ENCODE results near the gene SNAP91.

The SNAP91 gene

DNA sequence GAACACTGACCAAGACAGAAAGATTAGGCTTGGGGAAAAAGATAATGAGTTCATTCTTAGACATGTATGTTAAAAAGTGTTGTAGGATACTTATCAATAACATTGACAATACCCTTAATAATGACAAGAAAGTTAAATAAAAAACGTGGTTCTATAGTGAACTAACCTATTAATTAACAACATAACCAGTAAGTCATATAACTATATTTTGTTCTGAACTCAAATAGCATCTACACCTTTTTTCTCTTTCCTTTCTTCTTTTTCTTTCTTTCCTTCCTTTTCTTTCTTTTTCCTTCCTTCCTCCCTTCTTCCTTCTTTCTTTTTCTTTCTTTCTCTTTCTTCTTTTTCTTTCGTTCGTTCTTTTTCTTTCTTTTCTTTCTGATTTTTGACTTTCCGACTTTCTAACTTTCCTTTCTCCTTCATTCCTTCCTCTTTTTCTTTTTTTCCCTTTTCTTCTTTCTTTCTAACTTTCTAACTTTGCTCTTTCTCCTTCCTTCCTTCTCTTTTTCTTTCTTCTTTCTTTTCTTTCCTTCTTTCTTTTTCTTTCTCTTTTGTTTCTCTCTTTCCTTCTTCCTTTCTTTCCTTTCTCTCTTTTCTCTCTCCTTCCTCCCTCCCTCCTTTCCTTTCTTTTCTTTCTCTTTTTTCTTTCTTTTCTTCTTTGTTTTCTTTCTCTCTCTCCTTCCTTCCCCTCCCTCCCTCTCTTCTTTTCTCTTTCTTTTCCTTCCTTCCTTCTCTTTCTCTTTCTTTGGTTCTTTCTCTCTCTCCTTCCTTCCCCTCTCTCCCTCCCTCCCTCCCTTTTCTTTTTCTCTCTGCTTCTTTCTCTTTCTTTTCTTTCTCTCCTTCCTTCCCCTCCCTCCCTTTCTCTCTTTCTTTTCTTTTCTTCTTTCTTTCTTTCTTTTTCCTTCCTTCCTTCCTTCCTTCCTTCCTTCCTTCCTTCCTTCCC, 172.0 kb downstream of the SNAP91 start:
- Histone ChIP-seq H3K4me3 (replicated peaks; ENCODE audit: low read depth, low read length) (no peak overlapping the region), H3K36me3 (ENCODE audit: control insufficient read depth, insufficient read depth, low read length) (no peaks in the 10 kb centered on the region)
- TF ChIP-seq CTCF (IDR thresholded peaks at IDR 0.05; ENCODE audit: insufficient read depth, low read length, poor library complexity, severe bottlenecking) = no peak

DNA sequence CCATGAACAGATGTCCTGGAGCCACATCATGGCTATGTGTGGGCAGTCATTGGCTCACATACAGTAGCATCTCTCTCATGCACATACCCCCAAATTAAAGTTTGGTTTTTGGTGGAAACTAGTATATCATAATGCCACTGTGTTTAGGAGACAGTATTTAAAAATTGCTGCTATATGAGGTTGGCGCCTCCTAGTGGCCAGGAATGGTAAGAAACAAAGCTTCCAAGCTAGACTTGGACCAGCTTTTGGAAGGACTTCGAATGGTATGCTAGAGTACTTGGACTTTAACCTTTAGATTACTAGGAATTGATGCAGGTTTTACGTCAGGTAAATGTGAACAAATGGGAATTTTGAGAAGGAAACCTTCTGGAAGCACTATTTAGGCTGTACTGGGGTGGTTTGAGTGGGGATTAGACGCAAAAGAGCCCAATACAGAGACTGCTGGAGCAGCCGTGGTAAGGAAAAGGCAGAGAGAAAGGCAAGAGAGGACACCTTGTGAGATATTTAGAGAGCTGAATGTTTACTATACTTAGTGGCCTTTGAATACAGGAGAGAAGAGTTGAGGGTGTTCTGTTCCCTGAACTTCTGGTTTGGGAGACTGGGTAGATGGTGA, 172.8 kb downstream of the SNAP91 start:
- TF ChIP-seq CTCF (IDR thresholded peaks at IDR 0.05; ENCODE audit: insufficient read depth, low read length, poor library complexity, severe bottlenecking) = peak; percentile 86
- DNase-seq (ENCODE audit: extremely low read depth, insufficient read length) = no peak
- Histone ChIP-seq H3K27me3 (replicated peaks; ENCODE audit: control insufficient read depth, insufficient read depth, low read length) (no peaks in the 10 kb centered on the region), H3K36me3 (ENCODE audit: control insufficient read depth, insufficient read depth, low read length) (no peaks in the 10 kb centered on the region), H3K4me3 (replicated peaks; ENCODE audit: low read depth, low read length) (no peak overlapping the region)

More for the DNA sequence above, 172.0 kb downstream of the SNAP91 start:
- DNase-seq (ENCODE audit: extremely low read depth, insufficient read length) = no peak
- H3K27me3 ChIP-seq (replicated peaks; ENCODE audit: control insufficient read depth, insufficient read depth, low read length) = no peaks in the 10 kb centered on the region

- TF ChIP-seq CTCF (IDR thresholded peaks at IDR 0.05; ENCODE audit: insufficient read depth, low read length, poor library complexity, severe bottlenecking) = peak; percentile 22
- no peak overlapping the region for H3K4me3 ChIP-seq (replicated peaks; ENCODE audit: low read depth, low read length)
- DNase-seq (ENCODE audit: extremely low read depth, insufficient read length) = no peak
- no peaks in the 10 kb centered on the region for H3K36me3 ChIP-seq (ENCODE audit: control insufficient read depth, insufficient read depth, low read length)
- H3K27me3 ChIP-seq (replicated peaks; ENCODE audit: control insufficient read depth, insufficient read depth, low read length) = no peaks in the 10 kb centered on the region
Measured at GRCh38 chr6:83518816-83519480, 190.0 kb downstream of the SNAP91 start.

DNA sequence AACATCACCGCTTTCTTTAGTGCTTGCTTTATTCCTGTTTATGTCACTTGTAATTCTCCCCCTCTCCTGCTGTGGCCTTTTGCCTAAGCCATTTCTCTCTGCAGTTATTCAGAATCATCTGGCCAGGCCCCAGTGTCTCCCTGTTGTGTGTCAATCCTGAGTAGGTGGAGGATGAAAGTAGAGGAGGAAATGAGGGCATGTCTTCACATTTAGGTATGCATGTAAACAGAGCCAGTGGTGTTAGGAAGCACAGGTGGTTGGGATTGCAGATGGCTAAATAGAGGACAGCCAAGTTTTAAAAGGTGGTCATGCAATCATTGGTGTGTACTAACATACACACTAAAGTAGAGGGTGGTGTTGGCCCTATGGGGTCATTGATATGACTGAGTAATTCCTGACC, 191.4 kb downstream of the SNAP91 start:
- Histone ChIP-seq H3K36me3 (ENCODE audit: control insufficient read depth, insufficient read depth, low read length) (no peaks in the 10 kb centered on the region), H3K27me3 (replicated peaks; ENCODE audit: control insufficient read depth, insufficient read depth, low read length) (no peaks in the 10 kb centered on the region; the same call in 1 of the 2 replicates), H3K4me3 (replicated peaks; ENCODE audit: low read depth, low read length) (no peak overlapping the region)
- TF ChIP-seq CTCF (IDR thresholded peaks at IDR 0.05; ENCODE audit: insufficient read depth, low read length, poor library complexity, severe bottlenecking) = no peak
- DNase-seq (ENCODE audit: extremely low read depth, insufficient read length) = no peak

GRCh38 chr6:83514866-83515466, 193.9 kb downstream of the SNAP91 start:
- Histone ChIP-seq H3K36me3 (ENCODE audit: control insufficient read depth, insufficient read depth, low read length) (no peaks in the 10 kb centered on the region), H3K4me3 (replicated peaks; ENCODE audit: low read depth, low read length) (no peak overlapping the region), H3K27me3 (replicated peaks; ENCODE audit: control insufficient read depth, insufficient read depth, low read length) (no peaks in the 10 kb centered on the region; the same call in 1 of the 2 replicates)
- TF ChIP-seq CTCF (IDR thresholded peaks at IDR 0.05; ENCODE audit: insufficient read depth, low read length, poor library complexity, severe bottlenecking) = peak; percentile 74
- no peak for DNase-seq (ENCODE audit: extremely low read depth, insufficient read length)
